Measurements from ENCODE around the gene ARHGAP26. TPM values are rescaled to one million over a fixed set of nuclear protein-coding genes. Genes with fewer than 3 reads are reported as not detected.

The ARHGAP26 gene
- polyA plus RNA-seq, 3 donors = 9.5 to 14.5 (median 14.4) TPM

GRCh38 chr5:142783601-142784341 is 13.6 kb downstream of the ARHGAP26 start:
- no peak for DNase-seq

GRCh38 chr5:142784401-142784955 is 14.3 kb downstream of the ARHGAP26 start:
- no peak for DNase-seq

DNA sequence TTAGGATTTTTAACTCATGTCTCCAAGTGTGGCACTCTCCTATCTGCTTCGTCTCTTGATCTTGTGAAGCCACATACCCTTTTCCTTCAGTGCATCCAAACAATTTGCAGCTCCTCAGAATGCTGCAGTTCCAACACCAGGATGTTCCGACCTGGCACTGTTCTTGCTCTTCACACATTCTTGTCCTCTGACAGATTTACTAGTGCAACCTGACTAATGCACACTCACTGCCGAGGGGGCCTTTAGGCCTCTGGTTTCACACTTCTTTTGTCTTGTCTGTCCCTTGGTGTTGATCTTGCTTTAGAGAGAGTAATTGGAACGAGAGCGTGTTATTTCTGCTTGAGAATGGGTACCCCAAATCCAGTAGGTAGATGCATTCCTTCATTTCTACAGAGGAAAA is 15.0 kb downstream of the ARHGAP26 start:
- no peak for DNase-seq

DNA sequence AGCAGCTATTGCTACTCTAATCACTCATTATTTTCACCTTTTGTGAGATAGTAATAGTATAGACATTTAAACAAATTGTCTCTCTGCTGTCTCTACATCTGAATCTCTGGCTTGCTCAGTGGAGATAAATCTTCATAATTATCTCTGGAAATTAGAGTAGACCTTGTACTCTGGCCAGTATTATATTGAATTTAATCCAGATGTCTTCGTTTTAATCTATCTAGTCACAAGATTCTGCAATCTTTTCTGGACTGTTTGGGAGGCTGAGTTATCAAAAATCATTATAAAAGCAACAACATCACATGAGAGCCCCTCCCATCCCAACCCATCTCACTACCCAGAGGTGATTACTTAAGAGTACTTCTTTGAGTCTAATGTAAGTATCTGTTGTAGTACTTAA is 19.0 kb downstream of the ARHGAP26 start:
- DNase-seq = no peak

- no peak for DNase-seq
Measured at GRCh38 chr5:142792012-142792864, 22.1 kb downstream of the ARHGAP26 start.

- DNase-seq = no peak
Measured at GRCh38 chr5:142792865-142793232, 22.7 kb downstream of the ARHGAP26 start.

GRCh38 chr5:142794537-142794936 is 24.4 kb downstream of the ARHGAP26 start:
- no peak for DNase-seq

DNA sequence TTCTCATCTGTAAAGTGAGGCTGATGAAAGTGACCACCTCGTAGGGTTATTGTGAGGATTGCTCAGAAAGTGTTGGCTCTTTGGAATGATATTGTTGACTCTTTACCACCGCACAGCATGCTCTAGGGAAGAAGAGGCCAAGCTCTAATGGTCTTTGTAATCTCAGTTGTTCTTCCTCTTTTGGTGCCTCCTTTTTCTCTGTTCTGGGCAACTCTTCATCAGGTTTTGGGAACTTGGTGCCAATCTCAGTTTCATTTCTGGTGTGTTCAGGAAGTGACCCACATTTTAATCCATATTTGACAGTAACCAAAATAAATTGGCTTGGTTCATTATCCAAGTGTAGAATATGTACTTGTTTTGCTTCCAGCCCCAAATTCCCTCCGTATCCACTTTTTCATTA is 25.1 kb downstream of the ARHGAP26 start:
- no peak for DNase-seq

DNA sequence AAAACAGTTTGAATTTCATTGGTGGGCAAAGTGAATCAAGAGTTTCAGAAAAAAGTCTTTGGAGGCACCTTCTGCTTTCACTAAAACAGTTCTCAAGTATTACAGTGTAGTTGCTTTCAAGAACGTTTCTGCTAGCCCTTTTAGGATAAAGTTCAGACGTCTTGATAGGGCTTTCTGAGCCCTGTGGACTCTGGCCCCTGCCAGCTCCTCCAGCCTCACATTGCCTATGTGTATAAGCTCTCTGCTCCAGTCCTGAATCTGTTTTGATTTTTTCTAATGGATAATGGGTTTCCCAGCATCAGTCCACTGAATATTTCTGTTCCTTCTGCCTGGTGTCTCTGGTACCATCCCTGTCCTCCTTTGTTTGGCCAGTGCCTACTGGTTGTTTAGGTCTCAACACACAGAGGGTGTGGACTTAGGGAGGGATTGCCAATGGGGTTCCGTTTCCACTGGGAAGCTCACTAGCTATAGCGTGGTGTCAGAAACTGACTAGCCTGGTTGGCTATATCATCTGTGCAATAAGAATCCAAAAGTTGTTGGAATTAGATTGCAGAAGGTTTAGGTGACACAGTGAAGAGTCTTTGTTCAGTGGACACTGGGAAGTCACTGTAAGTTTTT is 26.4 kb downstream of the ARHGAP26 start:
- no peak for DNase-seq

- DNase-seq = no peak
Measured at GRCh38 chr5:142797420-142797819, 27.2 kb downstream of the ARHGAP26 start.

- DNase-seq = no peak
Measured at GRCh38 chr5:142798099-142798770, 28.1 kb downstream of the ARHGAP26 start.

DNA sequence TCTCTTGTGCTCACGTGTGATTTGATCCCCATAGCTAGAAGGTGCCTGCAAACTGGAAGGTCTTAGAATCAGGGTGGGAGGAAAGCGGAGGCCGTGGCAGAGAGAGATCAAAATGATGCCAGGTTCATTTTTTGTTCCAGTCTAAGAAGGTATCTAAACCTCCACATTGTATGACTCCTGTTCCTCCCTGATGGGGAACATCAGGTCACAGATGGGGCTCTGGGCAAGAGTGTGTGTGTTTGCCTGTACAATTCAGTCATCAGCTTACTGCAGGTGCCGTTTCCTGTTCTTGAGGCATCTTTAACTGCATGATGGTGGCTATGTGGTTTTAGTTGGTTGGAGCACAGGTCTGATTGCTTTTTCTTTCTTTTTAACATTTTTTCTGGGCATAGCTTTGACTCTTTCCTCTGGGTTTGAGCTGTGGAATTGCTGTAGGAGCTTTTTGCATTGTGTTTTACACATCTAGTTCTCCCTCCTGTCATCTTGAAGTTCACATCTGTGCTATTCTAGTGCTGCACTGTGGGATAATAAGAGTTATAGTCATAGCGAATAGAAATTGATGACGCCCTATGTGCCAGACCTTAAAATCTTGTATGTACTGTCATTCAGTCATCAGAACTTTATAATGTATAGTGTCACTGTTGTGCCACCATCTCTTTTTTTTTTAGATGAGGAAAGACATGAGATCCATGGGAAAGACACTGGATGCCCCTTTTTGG is 30.8 kb downstream of the ARHGAP26 start:
- DNase-seq = no peak

DNA sequence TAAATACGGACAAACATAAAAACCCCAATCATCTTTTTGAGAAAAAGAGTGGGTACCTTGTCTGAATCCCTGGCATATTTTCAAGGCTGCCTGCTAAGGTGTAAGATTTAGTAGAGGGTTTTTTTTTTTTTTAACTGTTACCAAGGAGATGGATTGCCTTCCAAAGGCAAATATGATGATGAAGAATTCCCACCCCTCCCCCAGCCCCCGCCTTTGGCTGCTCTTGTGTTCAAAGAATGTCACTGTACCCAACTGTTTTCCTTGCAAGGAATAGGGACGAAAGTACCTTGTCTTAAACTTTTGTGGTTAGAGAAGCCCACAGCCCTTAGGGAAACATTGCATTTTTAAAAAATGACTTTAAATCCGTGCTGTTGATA is 31.3 kb downstream of the ARHGAP26 start:
- no peak for DNase-seq

DNA sequence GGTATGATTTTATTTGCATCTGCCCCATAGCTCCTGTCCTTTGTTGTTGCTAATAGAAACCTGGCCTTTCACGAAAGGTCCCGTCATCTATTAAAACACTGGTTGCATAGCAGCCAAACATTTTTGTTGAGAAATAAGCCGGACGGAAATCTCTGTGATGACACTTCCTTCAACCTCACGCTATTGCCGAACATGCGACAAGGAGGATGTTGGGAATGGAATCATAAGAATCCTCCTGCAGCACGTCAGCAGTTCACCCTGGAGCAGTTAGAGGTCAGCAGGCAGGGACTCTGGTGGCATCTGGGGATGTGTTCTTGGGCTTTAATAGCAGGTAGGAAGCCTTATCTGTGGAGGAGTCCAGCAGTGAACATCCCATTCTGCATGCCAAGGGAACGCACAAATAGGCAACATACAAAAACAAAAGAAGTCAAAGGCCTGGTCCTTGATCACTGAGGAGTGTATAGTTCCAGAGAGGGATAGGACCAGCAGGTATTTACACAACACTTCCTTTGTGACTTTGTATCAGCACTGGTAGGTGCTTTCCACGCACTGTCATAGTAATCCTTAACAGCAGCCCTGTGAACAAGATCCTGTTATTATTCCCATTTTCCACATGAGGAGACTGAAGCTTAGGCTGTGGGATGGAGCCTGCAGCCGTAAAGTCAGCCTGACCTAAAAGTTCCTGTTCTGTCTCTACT is 33.4 kb downstream of the ARHGAP26 start:
- no peak for DNase-seq

GRCh38 chr5:142805339-142805738 is 35.2 kb downstream of the ARHGAP26 start:
- no peak for DNase-seq

GRCh38 chr5:142806841-142807267 is 36.7 kb downstream of the ARHGAP26 start:
- no peak for DNase-seq

DNA sequence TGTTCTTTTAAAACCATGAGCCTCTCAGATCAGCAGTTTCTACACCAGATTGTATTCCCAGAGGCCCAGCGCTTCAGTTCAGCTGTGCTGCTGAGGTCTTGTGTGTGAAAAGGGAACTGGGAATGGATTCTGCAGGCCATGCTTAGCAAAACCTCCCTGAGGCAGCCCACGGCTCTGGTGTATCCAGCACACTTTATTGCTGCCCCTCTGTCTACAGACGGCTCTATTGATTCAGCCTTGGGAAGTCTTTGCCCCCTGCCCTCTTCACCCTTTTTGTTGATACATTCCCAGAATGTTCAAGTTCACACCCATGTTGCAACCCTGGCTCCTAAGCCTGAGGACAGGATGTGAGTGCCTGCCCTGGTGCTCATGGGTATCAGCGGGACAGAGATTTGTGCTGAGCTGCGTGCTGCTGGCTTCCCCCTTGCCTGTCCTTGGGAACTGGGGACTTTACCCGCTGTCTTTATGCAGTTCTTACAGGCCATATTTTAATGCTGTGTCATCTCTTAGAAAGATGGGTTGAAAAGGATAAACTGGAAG is 37.3 kb downstream of the ARHGAP26 start:
- no peak for DNase-seq

GRCh38 chr5:142808878-142809598 is 38.9 kb downstream of the ARHGAP26 start:
- no peak for DNase-seq

GRCh38 chr5:142810081-142810480 is 39.9 kb downstream of the ARHGAP26 start:
- DNase-seq = no peak

Measured in renal pelvis (tissue), 4 donors.